GM13976 (cell line): ENCODE results near the gene KRT5.

Experiments
- DNase-seq: peaks from one replicate; pipeline ENCODE4 v3.0.0; 2012; ENCODE audit warnings: low spot score
- CTCF ChIP-seq: IDR thresholded peaks from 2 replicates; pipeline ENCODE4 v1.5.1; 2012; ENCODE audit warnings: borderline replicate concordance, mild to moderate bottlenecking; ENCODE audit not compliant: insufficient read depth; ENCODE audit errors: extremely low read depth, missing control alignments, control extremely low read depth
- in situ Hi-C: fragments of 300-500 bp; cut with MboI; formaldehyde crosslinking; loops from one replicate; pipeline ENCODE4 v1.12.0; 2022; ENCODE audit warnings: low sequenced_read_pairs, mixed read lengths, inconsistent platforms; ENCODE audit not compliant: unreplicated experiment

Gene KRT5

GRCh38 chr12:52522346-52523011 is 2.3 kb upstream of the KRT5 start:
- TF ChIP-seq CTCF: no peak
- in situ Hi-C loops: no loop called here
- DNase-seq: no peak

- TF ChIP-seq CTCF: no peak
- DNase-seq: no peak
- in situ Hi-C loops: no loop called here
Observed at GRCh38 chr12:52521568-52522266, 1.5 kb upstream of the KRT5 start.

- TF ChIP-seq CTCF: no peak
- in situ Hi-C loops: no loop called here
- DNase-seq: no peak
Observed at GRCh38 chr12:52521175-52521567, 977 bp upstream of the KRT5 start.

- no peak for TF ChIP-seq CTCF
- DNase-seq: no peak
- in situ Hi-C loops: no loop called here
Observed at GRCh38 chr12:52519387-52519703, 849 bp downstream of the KRT5 start.

- in situ Hi-C loops: no loop called here
- no peak for TF ChIP-seq CTCF
- DNase-seq: no peak
Observed at GRCh38 chr12:52518574-52519386, 1.4 kb downstream of the KRT5 start.

- in situ Hi-C loops: no loop called here
- no peak for DNase-seq
- no peak for TF ChIP-seq CTCF
Observed at GRCh38 chr12:52517888-52518287, 2.3 kb downstream of the KRT5 start.
